Activated T-helper 1 cell treated with anti-CD3 and anti-CD28 coated beads, Interleukin-2, amount 50 U/mL, for 16 hours (primary cell): Measurements from ENCODE around the gene SNCA.

Experiments
- DNase-seq, 2 donors: peaks; one replicate each; pipeline ENCODE4 v3.0.0-alpha.2; 2020; ENCODE audit warnings: low read depth in 1 of 2, low spot score in 1 of 2

The SNCA gene

GRCh38 chr4:89836897-89837384 lies at the start of gene SNCA:
SNCA (minus strand) TSS chr4:89837161; CDS start chr4:89835667, 1,494 bp downstream.
- no peak for DNase-seq

- DNase-seq = no peak
These were observed 42.3 kb upstream of the SNCA start for GRCh38 chr4:89879215-89879614.

GRCh38 chr4:89878611-89879010 lies 41.6 kb upstream of the SNCA start:
- no peak for DNase-seq

GRCh38 chr4:89876548-89876947 lies 39.6 kb upstream of the SNCA start:
- no peak for DNase-seq

GRCh38 chr4:89871211-89871610 lies 34.2 kb upstream of the SNCA start:
- no peak for DNase-seq

GRCh38 chr4:89868999-89869589 lies 32.1 kb upstream of the SNCA start:
- no peak for DNase-seq

- no peak for DNase-seq
These were observed 31.3 kb upstream of the SNCA start for GRCh38 chr4:89868276-89868675.

- no peak for DNase-seq
These were observed 26.6 kb upstream of the SNCA start for GRCh38 chr4:89863533-89863932.

GRCh38 chr4:89860971-89861370 lies 24.0 kb upstream of the SNCA start:
- no peak for DNase-seq

GRCh38 chr4:89855236-89855635 lies 18.3 kb upstream of the SNCA start:
- no peak for DNase-seq

GRCh38 chr4:89847571-89848325 lies 10.8 kb upstream of the SNCA start:
- DNase-seq = no peak

- DNase-seq = no peak
These were observed 2.6 kb upstream of the SNCA start for GRCh38 chr4:89839558-89839957.

GRCh38 chr4:89837993-89838390 lies 1.0 kb upstream of the SNCA start:
- DNase-seq = no peak

- no peak for DNase-seq
These were observed 528 bp upstream of the SNCA start for GRCh38 chr4:89837385-89837992.

- DNase-seq = no peak
These were observed 773 bp downstream of the SNCA start for GRCh38 chr4:89836031-89836745.

GRCh38 chr4:89835413-89835812 lies 1.5 kb downstream of the SNCA start:
- no peak for DNase-seq

- no peak for DNase-seq
These were observed 2.3 kb downstream of the SNCA start for GRCh38 chr4:89834486-89835209.

- DNase-seq = no peak
These were observed 7.4 kb downstream of the SNCA start for GRCh38 chr4:89829470-89830138.

GRCh38 chr4:89823416-89823815 lies 13.5 kb downstream of the SNCA start:
- DNase-seq = no peak

- no peak for DNase-seq
These were observed 15.3 kb downstream of the SNCA start for GRCh38 chr4:89821612-89822011.
